Measurements from ENCODE around the gene CEBPG. TPM values are rescaled to one million over a fixed set of nuclear protein-coding genes. Genes with fewer than 3 reads are reported as not detected.

Gene CEBPG
- total RNA-seq, 1 experiment from 2014 or later, result 41.5 TPM

GRCh38 chr19:33401683-33402420 lies 28.3 kb downstream of the CEBPG start:
- no peak overlapping the region for H3K27ac ChIP-seq (ENCODE audit: low read length)
- no peaks in the 10 kb centered on the region for H3K9me3 ChIP-seq (ENCODE audit: control insufficient read depth, insufficient read depth, low read depth, low read length)
- ChIA-PET POLR2A (no interaction called here), CTCF (no interaction called here)
- TF ChIP-seq TCF7L2 (IDR thresholded peaks at IDR 0.05; ENCODE audit: low read depth, low read length) (no peak), POLR2AphosphoS5 (IDR thresholded peaks at IDR 0.05; ENCODE audit: low read depth, low read length) (no peak), CTCF (IDR thresholded peaks at IDR 0.05) (no peak), SIN3A (IDR thresholded peaks at IDR 0.05; ENCODE audit: borderline replicate concordance, insufficient read depth, low read depth, low read length) (no peak), REST (IDR thresholded peaks at IDR 0.05; ENCODE audit: insufficient read depth in 1 of 2, low read depth in 2 of 2, low read length in 1 of 2) (no peak)
- ATAC-seq (no peak), DNase-seq (ENCODE audit: low read depth, low spot score) (no peak)
- BruUV-seq (replicated peaks), result no TSS peak
- in situ Hi-C loops (cut with HindIII; ENCODE audit: low pct_unique_long_range_greater_than_20kb, low sequenced_read_pairs), result no loop called here
- intact Hi-C loops (cut with micrococcal nuclease; ENCODE audit: unreplicated experiment), result no loop called here
- no peak overlapping the region for H3K4me3 ChIP-seq (ENCODE audit: low read depth in 2 of 2, low read length in 2 of 2)
- no peaks in the 10 kb centered on the region for H3K36me3 ChIP-seq (ENCODE audit: control insufficient read depth, insufficient read depth, low read length)
- H3K27me3 ChIP-seq (ENCODE audit: control insufficient read depth, insufficient read depth, low read length), result no peaks in the 10 kb centered on the region
- H3K4me1 ChIP-seq (ENCODE audit: control insufficient read depth, insufficient read depth, low read length), result no peaks in the 10 kb centered on the region

GRCh38 chr19:33402421-33403220 lies 29.1 kb downstream of the CEBPG start:
- Histone ChIP-seq H3K27me3 (ENCODE audit: control insufficient read depth, insufficient read depth, low read length) (no peaks in the 10 kb centered on the region), H3K27ac (ENCODE audit: low read length) (no peak overlapping the region), H3K9me3 (ENCODE audit: control insufficient read depth, insufficient read depth, low read depth, low read length) (no peaks in the 10 kb centered on the region), H3K4me3 (ENCODE audit: low read depth in 2 of 2, low read length in 2 of 2) (no peak overlapping the region), H3K4me1 (ENCODE audit: control insufficient read depth, insufficient read depth, low read length) (no peaks in the 10 kb centered on the region), H3K36me3 (ENCODE audit: control insufficient read depth, insufficient read depth, low read length) (no peaks in the 10 kb centered on the region)
- in situ Hi-C loops (cut with HindIII; ENCODE audit: low pct_unique_long_range_greater_than_20kb, low sequenced_read_pairs) (no loop called here), intact Hi-C loops (cut with micrococcal nuclease; ENCODE audit: unreplicated experiment) (no loop called here)
- ATAC-seq (no peak), DNase-seq (ENCODE audit: low read depth, low spot score) (no peak)
- ChIA-PET CTCF (interaction anchor here (0.5 kb wide), 1 partner anchor 162 kb away, joined by 4 read pairs; no protein-coding TSS in a partner anchor), POLR2A (no interaction called here)
- BruUV-seq (replicated peaks), result no TSS peak
- TF ChIP-seq CTCF (IDR thresholded peaks at IDR 0.05), result peak; percentile 64
- TF ChIP-seq REST (IDR thresholded peaks at IDR 0.05; ENCODE audit: insufficient read depth in 1 of 2, low read depth in 2 of 2, low read length in 1 of 2), result no peak

All from Panc1 (cell line).